Lung (tissue), 12 donors: ENCODE results near the gene DGKD. TPM values are rescaled to one million over a fixed set of nuclear protein-coding genes. Genes with fewer than 3 reads are reported as not detected.

Source experiments
- ATAC-seq: fragments of 200-7000 bp; cut with Tn5 transposase; one replicate; pipeline ENCODE4 v1.9.1; 2020; ENCODE audit warnings: moderate number of reproducible peaks; ENCODE audit not compliant: insufficient read depth, low FRiP score
- DNase-seq, 3 donors: peaks; one replicate each; pipeline ENCODE4 v3.0.0-alpha.2; 2013 to 2017
- H3K27ac ChIP-seq, 2 donors: one replicate each; pipeline ENCODE4 v1.5.1; 2013; ENCODE audit warnings: mild to moderate bottlenecking in 2 of 2, moderate library complexity in 2 of 2, control low read depth in 1 of 2, inconsistent platforms in 1 of 2, low read depth in 1 of 2, low read length in 1 of 2
- H3K27me3 ChIP-seq, 3 donors: one replicate each; pipeline ENCODE4 v1.5.1; 2013; ENCODE audit warnings: low read length in 2 of 3; ENCODE audit not compliant: control insufficient read depth in 3 of 3, insufficient read depth in 3 of 3
- H3K36me3 ChIP-seq, 4 donors: one replicate each; pipeline ENCODE4 v1.5.1; 2013; ENCODE audit warnings: low read length in 4 of 4, mild to moderate bottlenecking in 1 of 4, moderate library complexity in 1 of 4; ENCODE audit not compliant: control insufficient read depth in 4 of 4, insufficient read depth in 4 of 4
- H3K4me1 ChIP-seq, 5 donors: one replicate each; pipeline ENCODE4 v1.5.1; 2013; ENCODE audit warnings: low read length in 5 of 5, mild to moderate bottlenecking in 2 of 5, moderate library complexity in 1 of 5; ENCODE audit not compliant: control insufficient read depth in 5 of 5, insufficient read depth in 5 of 5
- H3K4me3 ChIP-seq: one replicate; pipeline ENCODE4 v1.5.1; 2013; ENCODE audit warnings: mild to moderate bottlenecking, control low read depth, moderate library complexity
- H3K9ac ChIP-seq, 2 donors: one replicate each; pipeline ENCODE4 v1.5.1; 2013; ENCODE audit warnings: low read length in 2 of 2, control low read depth in 1 of 2; ENCODE audit not compliant: insufficient read depth in 1 of 2
- H3K9me3 ChIP-seq, 4 donors: one replicate each; pipeline ENCODE4 v1.5.1; 2013; ENCODE audit warnings: low read length in 3 of 4, mild to moderate bottlenecking in 1 of 4, moderate library complexity in 1 of 4; ENCODE audit not compliant: control insufficient read depth in 4 of 4, insufficient read depth in 3 of 4
- CTCF ChIP-seq: IDR thresholded peaks from 2 replicates; pipeline ENCODE4 v1.5.1; 2012; ENCODE audit warnings: mild to moderate bottlenecking; ENCODE audit errors: control extremely low read depth, extremely low read depth
- WGBS, 2 donors: extraction: QIAGEN DNeasy Blood & Tissue Kit; methylation state at CpG; one replicate each; pipeline ENCODE4 v1.1.7; 2013; 5-methylcytosine and 5-hydroxymethylcytosine counted together
- polyA plus RNA-seq, 2 donors: library from polyadenylated mRNA; stranded (reverse); fragments of 200-250 nt; gene quantifications; one replicate each; pipeline ENCODE4 v1.2.1, GENCODE V29; 2013
- total RNA-seq, 2 donors: library from RNA; depleted of rRNA in 1 of 2; stranded (reverse); fragments of >200 nt in 1 of 2; gene quantifications; one replicate each; pipeline ENCODE4 v1.2.1, GENCODE V29; 2014 to 2021
- donor health status: control.
- donor health status: control.
- donor health status: Bipolar disorder and iron deficiency.
- donor health status: healthy.
- donor health status: DM: yes; HTN: yes; CAD: no.

DGKD gene
- total and polyA plus RNA-seq, 4 donors, result 30.3 to 77.4 (median 44.0) TPM

- H3K27me3 ChIP-seq, result no peaks in the 10 kb centered on the region
- no peak for ATAC-seq
- no peaks in the 10 kb centered on the region for H3K9me3 ChIP-seq
- TF ChIP-seq CTCF, result no peak
- WGBS, 2 donors, result 76 to 86% methylated on average over 15 of the region's 15 CpGs
- no peak overlapping the region for H3K9ac ChIP-seq
- peaks cover 0 to 23% (median 7%) of the 10 kb centered on the region in 5 donors for H3K4me1 ChIP-seq
- H3K27ac ChIP-seq, result peak overlapping the region in 1 of 2 donors; percentile 91
- DNase-seq, result no peak
- no peak overlapping the region for H3K4me3 ChIP-seq
- peaks cover 7 to 25% (median 14%) of the 10 kb centered on the region in 4 donors for H3K36me3 ChIP-seq
Measured at GRCh38 chr2:233485726-233486125, 131.4 kb downstream of the DGKD start.

- Histone ChIP-seq H3K9me3 (no peaks in the 10 kb centered on the region), H3K27me3 (no peaks in the 10 kb centered on the region), H3K36me3 (peaks cover 11 to 30% (median 16%) of the 10 kb centered on the region in 4 donors), H3K27ac (peak overlapping the region in 1 of 2 donors; percentile 91), H3K9ac (no peak overlapping the region), H3K4me1 (peaks cover 0 to 17% (median 6%) of the 10 kb centered on the region in 5 donors), H3K4me3 (no peak overlapping the region)
- WGBS, 2 donors, result 69 to 82% methylated on average over 4 of the region's 4 CpGs
- DNase-seq, result no peak
- no peak for ATAC-seq
- no peak for TF ChIP-seq CTCF
Measured at GRCh38 chr2:233486357-233486756, 132.1 kb downstream of the DGKD start.

GRCh38 chr2:233486778-233487552 is 132.7 kb downstream of the DGKD start:
- WGBS, 2 donors, result 55 to 81% methylated on average over 4 of the region's 4 CpGs
- no peak for TF ChIP-seq CTCF
- DNase-seq (peak in 2 of 3 donors; percentile 45 to 64), ATAC-seq (peak; percentile 70)
- no peaks in the 10 kb centered on the region for H3K27me3 ChIP-seq
- no peak overlapping the region for H3K4me3 ChIP-seq
- H3K36me3 ChIP-seq, result peaks cover 11 to 30% (median 18%) of the 10 kb centered on the region in 4 donors
- peaks cover 0 to 12% (median 0%) of the 10 kb centered on the region in 5 donors for H3K4me1 ChIP-seq
- peak overlapping the region in 1 of 2 donors; percentile 91 for H3K27ac ChIP-seq
- no peaks in the 10 kb centered on the region for H3K9me3 ChIP-seq
- H3K9ac ChIP-seq, result no peak overlapping the region
